A673 (cell line): ENCODE data around the gene YOD1.

Experiments used
- EZH2 ChIP-seq: fragments of 200-600 bp; sonication (generic); IDR thresholded peaks from 2 replicates; pipeline ENCODE4 v1.6.1; 2017; ENCODE audit warnings: borderline replicate concordance, low read depth, mild to moderate bottlenecking, mixed read lengths, antibody characterized with exemption, low read length; ENCODE audit not compliant: poor library complexity, severe bottlenecking
- TF ChIP-seq, protein P1 (sequence below): fragments of 300-800, 200-600 bp; sonication (generic); conservative IDR thresholded peaks from 2 replicates; pipeline ENCODE4 v1.5.1; 2017; ENCODE audit warnings: low read depth, mild to moderate bottlenecking, antibody characterized with exemption, low read length, moderate library complexity, mixed read lengths

DNA sequence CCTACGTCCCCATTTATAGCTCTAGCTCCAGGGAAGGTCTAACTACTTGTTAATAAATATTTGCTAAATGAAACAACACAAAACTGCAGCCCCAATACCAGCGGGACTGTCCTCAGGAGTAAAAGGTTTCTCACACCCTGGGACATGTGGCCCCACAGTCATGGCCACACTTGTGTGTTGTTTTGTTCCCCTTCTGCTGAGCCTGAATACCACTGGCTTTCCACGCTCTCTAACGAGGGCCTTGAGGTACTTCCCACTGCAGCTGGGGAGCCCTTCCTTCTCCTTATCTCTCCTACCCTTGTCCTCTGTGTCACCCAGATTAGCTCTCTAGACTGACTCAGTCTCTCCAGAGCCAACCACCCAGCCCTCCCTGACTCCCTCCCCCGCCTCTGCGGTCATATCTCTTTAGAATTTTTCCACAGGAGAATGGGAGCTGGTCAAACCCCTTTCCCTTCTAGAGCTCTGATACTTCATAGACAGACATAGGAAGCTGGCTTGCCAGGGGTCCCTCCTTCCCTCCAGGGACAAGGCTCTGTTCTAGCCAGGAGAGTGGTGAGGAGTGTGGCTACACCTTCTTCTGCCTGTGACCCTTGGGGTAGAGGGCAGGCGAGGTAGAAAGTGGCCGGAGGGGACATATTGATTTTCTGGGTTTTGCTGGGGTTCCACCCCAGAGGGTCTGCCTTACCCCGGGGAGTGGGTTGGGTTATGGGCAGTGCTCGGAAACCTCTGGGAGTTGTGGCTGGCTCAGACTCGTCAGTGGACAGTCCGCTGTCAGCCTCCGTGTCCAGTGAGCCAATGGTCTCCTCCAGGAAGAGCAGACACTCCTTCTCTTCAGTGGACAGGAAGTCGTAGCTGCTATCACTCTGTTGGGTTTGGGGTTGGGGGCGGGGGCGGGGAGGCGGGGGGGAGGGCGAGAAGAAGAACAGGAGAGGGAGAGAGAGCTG, 26.5 kb downstream of the YOD1 start:
- TF ChIP-seq, protein P1, sequence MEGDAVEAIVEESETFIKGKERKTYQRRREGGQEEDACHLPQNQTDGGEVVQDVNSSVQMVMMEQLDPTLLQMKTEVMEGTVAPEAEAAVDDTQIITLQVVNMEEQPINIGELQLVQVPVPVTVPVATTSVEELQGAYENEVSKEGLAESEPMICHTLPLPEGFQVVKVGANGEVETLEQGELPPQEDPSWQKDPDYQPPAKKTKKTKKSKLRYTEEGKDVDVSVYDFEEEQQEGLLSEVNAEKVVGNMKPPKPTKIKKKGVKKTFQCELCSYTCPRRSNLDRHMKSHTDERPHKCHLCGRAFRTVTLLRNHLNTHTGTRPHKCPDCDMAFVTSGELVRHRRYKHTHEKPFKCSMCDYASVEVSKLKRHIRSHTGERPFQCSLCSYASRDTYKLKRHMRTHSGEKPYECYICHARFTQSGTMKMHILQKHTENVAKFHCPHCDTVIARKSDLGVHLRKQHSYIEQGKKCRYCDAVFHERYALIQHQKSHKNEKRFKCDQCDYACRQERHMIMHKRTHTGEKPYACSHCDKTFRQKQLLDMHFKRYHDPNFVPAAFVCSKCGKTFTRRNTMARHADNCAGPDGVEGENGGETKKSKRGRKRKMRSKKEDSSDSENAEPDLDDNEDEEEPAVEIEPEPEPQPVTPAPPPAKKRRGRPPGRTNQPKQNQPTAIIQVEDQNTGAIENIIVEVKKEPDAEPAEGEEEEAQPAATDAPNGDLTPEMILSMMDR, result no peak
- TF ChIP-seq EZH2, result no peak
